HepG2 (cell line): ENCODE results near the gene C2orf92. TPM values are rescaled to one million over a fixed set of nuclear protein-coding genes. Genes with fewer than 3 reads are reported as not detected.

Experiments used
- ATAC-seq: fragments of 200-7000 bp; cut with Tn5 transposase; 3 replicates; pipeline ENCODE4 v1.9.1; 2020; ENCODE audit warnings: mild to moderate bottlenecking, moderate library complexity
- BruUV-seq: library from RNA; stranded (reverse); fragments of 400-500 nt; replicated peaks from 2 replicates; lab custom pipeline; 2021; lab: Mats Ljungman, UMichigan
- CTCF ChIA-PET: fragments of 300-600 bp; formaldehyde crosslinking; extraction: SDS; loops from one replicate; lab custom pipeline; 2021; ENCODE audit warnings: low total read pairs, inconsistent platforms, low intra/inter-chr PET ratio; lab: Yijun Ruan, JAX
- POLR2A ChIA-PET: fragments of 350-600 bp; sonication (Branson Sonifier 250); formaldehyde crosslinking; loops from one replicate; lab custom pipeline; 2020; ENCODE audit warnings: antibody characterized with exemption, inconsistent platforms; lab: Yijun Ruan, JAX
- DNase-seq: peaks from one replicate; pipeline ENCODE4 v3.0.0-alpha.2; 2015; ENCODE audit warnings: low spot score
- FAIRE-seq: peaks from 3 replicates; lab custom pipeline; 2011; peaks lifted over from hg19 to GRCh38; lab: Jason Lieb, UNC
- H2AFZ ChIP-seq: one replicate; pipeline ENCODE4 v1.6.1; 2011; ENCODE audit warnings: low read length, inconsistent platforms
- H3K27ac ChIP-seq: fragments of 300-600 bp; 3 replicates; pipeline ENCODE4 v1.8.0; 2011; ENCODE audit warnings: mixed run types, mild to moderate bottlenecking, mixed read lengths, low read length, inconsistent platforms; ENCODE audit not compliant: insufficient read depth; ENCODE audit errors: extremely low read length
- H3K27me3 ChIP-seq, 2 experiments: fragments of 200-600 bp in 1 of 2; 2 replicates in 1 of 2; 3 replicates in 1 of 2; pipeline versions ENCODE4 v1.6.0 to v1.8.0; 2011; ENCODE audit warnings: low read length in 2 of 2, mild to moderate bottlenecking in 2 of 2, moderate library complexity in 2 of 2, inconsistent platforms in 1 of 2; ENCODE audit not compliant: insufficient read depth in 2 of 2, control insufficient read depth in 1 of 2
- H3K36me3 ChIP-seq, 2 experiments: fragments of 200-600 bp in 1 of 2; replicated peaks in 1 of 2; 2 replicates in 1 of 2; 3 replicates in 1 of 2; pipeline versions ENCODE4 v1.5.1 to v1.8.0; 2011; ENCODE audit warnings: low read length in 2 of 2, inconsistent platforms in 1 of 2; ENCODE audit not compliant: insufficient read depth in 2 of 2, control insufficient read depth in 1 of 2
- H3K4me1 ChIP-seq: 2 replicates; pipeline ENCODE4 v1.5.1; 2012; ENCODE audit warnings: low read length, inconsistent platforms; ENCODE audit not compliant: insufficient read depth
- H3K4me2 ChIP-seq: 2 replicates; pipeline ENCODE4 v1.6.0; 2011; ENCODE audit warnings: low read depth, low read length, inconsistent platforms
- H3K4me3 ChIP-seq, 3 experiments: fragments of 200-600 bp in 1 of 3; sonication (generic), shearing (Covaris generic) in 1 of 3; replicated peaks in 1 of 3; 2 replicates each; pipeline ENCODE4 v1.5.1; 2011 to 2016; ENCODE audit warnings: low read length in 3 of 3, inconsistent platforms in 2 of 3, low read depth in 2 of 3, mild to moderate bottlenecking in 2 of 3, control low read depth in 1 of 3, mixed read lengths in 1 of 3; ENCODE audit not compliant: insufficient read depth in 1 of 3
- H3K79me2 ChIP-seq: one replicate; pipeline ENCODE4 v1.6.1; 2011; ENCODE audit warnings: low read length, inconsistent platforms; ENCODE audit not compliant: insufficient read depth
- H3K9ac ChIP-seq: 2 replicates; pipeline ENCODE4 v1.6.0; 2011; ENCODE audit warnings: mild to moderate bottlenecking, low read depth, low read length, inconsistent platforms; ENCODE audit not compliant: insufficient read depth
- H3K9me3 ChIP-seq: 2 replicates; pipeline ENCODE4 v1.5.1; 2012; ENCODE audit warnings: mild to moderate bottlenecking, low read length
- H4K20me1 ChIP-seq: 2 replicates; pipeline ENCODE4 v1.6.0; 2011; ENCODE audit warnings: inconsistent platforms, mild to moderate bottlenecking, low read length, moderate library complexity; ENCODE audit not compliant: insufficient read depth
- CCAR2 ChIP-seq: fragments of 200-400 bp; formaldehyde crosslinking; optimal IDR thresholded peaks from 2 replicates; pipeline ENCODE3; 2018; ENCODE audit warnings: low read depth, mild to moderate bottlenecking, low read length, moderate library complexity
- HNF4G ChIP-seq, 2 experiments: sonication (generic) in 1 of 2; formaldehyde crosslinking in 1 of 2; IDR thresholded peaks; 2 replicates each; pipeline versions ENCODE4 v1.4.0 to v1.6.1; 2011 to 2020; ENCODE audit warnings: borderline replicate concordance in 2 of 2, low read depth in 2 of 2, mild to moderate bottlenecking in 2 of 2, low read length in 1 of 2, missing genetic modification reagents in 1 of 2, moderate library complexity in 1 of 2
- MAX ChIP-seq: IDR thresholded peaks from 2 replicates; pipeline ENCODE4 v1.6.1; 2012; ENCODE audit warnings: inconsistent platforms
- PBX2 ChIP-seq: IDR thresholded peaks from 2 replicates; pipeline ENCODE4 v1.6.1; 2016; ENCODE audit warnings: control low read depth
- ZNF263 ChIP-seq: sonication (generic); formaldehyde crosslinking; IDR thresholded peaks from 2 replicates; pipeline ENCODE4 v1.4.0; 2020; ENCODE audit warnings: missing genetic modification reagents
- ZNF597 ChIP-seq: sonication (generic); formaldehyde crosslinking; IDR thresholded peaks from 2 replicates; pipeline ENCODE4 v1.5.0; 2020; ENCODE audit warnings: missing genetic modification reagents
- WGBS: methylation state at CpG from one replicate; pipeline ENCODE4 v1.1.6; 2017; ENCODE audit warnings: low lambda C conversion rate; 5-methylcytosine and 5-hydroxymethylcytosine counted together
- in situ Hi-C: cut with HindIII; loops from 2 replicates; pipeline ENCODE4 v1.10.0; 2017; ENCODE audit warnings: low pct_unique_long_range_greater_than_20kb; ENCODE audit not compliant: extremely low pct_ligation_motif_present
- intact Hi-C: fragments of 100-400 bp; cut with micrococcal nuclease; formaldehyde crosslinking; loops from one replicate; pipeline ENCODE4 v1.10.0; 2022; ENCODE audit not compliant: unreplicated experiment
- polyA plus RNA-seq, 8 experiments: library from polyadenylated mRNA; depleted of rRNA in 3 of 8; stranded (reverse) in 7 of 8; unstranded in 1 of 8; fragments of >200 nt; fragmentation: Illumina TruSeq in 4 of 8; extraction: Trizol in 4 of 8; gene quantifications; 2 replicates each; pipeline versions ENCODE4 v1.2.1 to v1.2.3, GENCODE V29; 2011 to 2016; ENCODE audit warnings: low read depth in 4 of 8, missing spikeins in 1 of 8, mixed read lengths in 1 of 8; ENCODE audit not compliant: insufficient read depth in 1 of 8
- total RNA-seq, 5 experiments: library from RNA; depleted of rRNA; stranded (reverse); fragments of >200 nt; fragmentation: Illumina TruSeq; extraction: Trizol; gene quantifications; 2 replicates each; pipeline ENCODE4 v1.2.3, GENCODE V29; 2016; ENCODE audit warnings: low read depth in 1 of 5

Gene C2orf92
- total and polyA plus RNA-seq, 2 of the 13 experiments (the other 11 are each of a cell fraction or from before 2014, with no cell fraction given), result 4.9 to 5.0 TPM

GRCh38 chr2:97658691-97659157 is 10.8 kb upstream of the C2orf92 start:
- no peak overlapping the region for H2AFZ ChIP-seq
- TF ChIP-seq ZNF263 (CRISPR knock-in tag) (peak; percentile 87), PBX2 (CRISPR knock-in tag) (no peak), MAX (no peak), HNF4G (IDR thresholded peaks at IDR 0.05; ENCODE audit: borderline replicate concordance, low read depth, low read length) (no peak), HNF4G (CRISPR knock-in tag; IDR thresholded peaks at IDR 0.05; ENCODE audit: borderline replicate concordance, low read depth) (no peak), ZNF597 (CRISPR knock-in tag) (no peak), CCAR2 (no peak)
- TF ChIP-seq, all 625 proteins: peak for 1
- H3K27ac ChIP-seq, result no peak overlapping the region
- POLR2A ChIA-PET, result interaction anchor here (8.2 kb wide), 1 partner anchor 9 kb away, joined by 298 read pairs; the partner anchor contains the start of gene COX5B
- H3K4me1 ChIP-seq, result peaks cover 22% of the 10 kb centered on the region
- no peaks in the 10 kb centered on the region; a peak in 1 of 5 replicates for H3K27me3 ChIP-seq
- peaks cover 20 to 41% of the 10 kb centered on the region in 2 experiments for H3K36me3 ChIP-seq
- FAIRE-seq (no peak), DNase-seq (no peak), ATAC-seq (no peak)
- BruUV-seq, result no TSS peak
- H3K79me2 ChIP-seq, result peaks cover 20% of the 10 kb centered on the region
- intact Hi-C loops (no loop called here), in situ Hi-C loops (loop anchor here (25.0 kb wide), 1 partner anchor 1596 kb away; no protein-coding TSS in a partner anchor)
- peaks cover 5% of the 10 kb centered on the region; the same call in 1 of the 2 replicates for H3K9me3 ChIP-seq
- CTCF ChIA-PET, result no interaction called here
- H3K4me3 ChIP-seq, result no peak overlapping the region
- H4K20me1 ChIP-seq, result peaks cover 9% of the 10 kb centered on the region; the same call in 1 of the 2 replicates
- no peak overlapping the region for H3K4me2 ChIP-seq
- 98% methylated on average over 13 of the region's 13 CpGs for WGBS
- no peak overlapping the region for H3K9ac ChIP-seq
